Lung (tissue), 12 donors: Measurements from ENCODE around the gene FAM81B. TPM values are rescaled to one million over a fixed set of nuclear protein-coding genes. Genes with fewer than 3 reads are reported as not detected.
A peak's percentile ranks its signal among the peaks of the same experiment; 100 is the strongest.
"Not testable (repeated sequence)": the region's sequence is repeated elsewhere in the genome, so short reads cannot be mapped to it uniquely, and the experiment has no call there.

ENCODE experiments used
- ATAC-seq: fragments of 200-7000 bp; cut with Tn5 transposase; one replicate; pipeline ENCODE4 v1.9.1; 2020; ENCODE audit warnings: moderate number of reproducible peaks; ENCODE audit not compliant: insufficient read depth, low FRiP score
- DNase-seq, 3 donors: peaks; one replicate each; pipeline ENCODE4 v3.0.0-alpha.2; 2013 to 2017
- H3K27ac ChIP-seq, 2 donors: one replicate each; pipeline ENCODE4 v1.5.1; 2013; ENCODE audit warnings: mild to moderate bottlenecking in 2 of 2, moderate library complexity in 2 of 2, control low read depth in 1 of 2, inconsistent platforms in 1 of 2, low read depth in 1 of 2, low read length in 1 of 2
- H3K27me3 ChIP-seq, 3 donors: one replicate each; pipeline ENCODE4 v1.5.1; 2013; ENCODE audit warnings: low read length in 2 of 3; ENCODE audit not compliant: control insufficient read depth in 3 of 3, insufficient read depth in 3 of 3
- H3K36me3 ChIP-seq, 4 donors: one replicate each; pipeline ENCODE4 v1.5.1; 2013; ENCODE audit warnings: low read length in 4 of 4, mild to moderate bottlenecking in 1 of 4, moderate library complexity in 1 of 4; ENCODE audit not compliant: control insufficient read depth in 4 of 4, insufficient read depth in 4 of 4
- H3K4me1 ChIP-seq, 5 donors: one replicate each; pipeline ENCODE4 v1.5.1; 2013; ENCODE audit warnings: low read length in 5 of 5, mild to moderate bottlenecking in 2 of 5, moderate library complexity in 1 of 5; ENCODE audit not compliant: control insufficient read depth in 5 of 5, insufficient read depth in 5 of 5
- H3K4me3 ChIP-seq: one replicate; pipeline ENCODE4 v1.5.1; 2013; ENCODE audit warnings: mild to moderate bottlenecking, control low read depth, moderate library complexity
- H3K9ac ChIP-seq, 2 donors: one replicate each; pipeline ENCODE4 v1.5.1; 2013; ENCODE audit warnings: low read length in 2 of 2, control low read depth in 1 of 2; ENCODE audit not compliant: insufficient read depth in 1 of 2
- H3K9me3 ChIP-seq, 4 donors: one replicate each; pipeline ENCODE4 v1.5.1; 2013; ENCODE audit warnings: low read length in 3 of 4, mild to moderate bottlenecking in 1 of 4, moderate library complexity in 1 of 4; ENCODE audit not compliant: control insufficient read depth in 4 of 4, insufficient read depth in 3 of 4
- WGBS, 2 donors: extraction: QIAGEN DNeasy Blood & Tissue Kit; methylation state at CpG; one replicate each; pipeline ENCODE4 v1.1.7; 2013; 5-methylcytosine and 5-hydroxymethylcytosine counted together
- polyA plus RNA-seq, 2 donors: library from polyadenylated mRNA; stranded (reverse); fragments of 200-250 nt; gene quantifications; one replicate each; pipeline ENCODE4 v1.2.1, GENCODE V29; 2013
- total RNA-seq, 2 donors: library from RNA; depleted of rRNA in 1 of 2; stranded (reverse); fragments of >200 nt in 1 of 2; gene quantifications; one replicate each; pipeline ENCODE4 v1.2.1, GENCODE V29; 2014 to 2021
- TF ChIP-seq, protein P1 (sequence below): IDR thresholded peaks from 2 replicates; pipeline ENCODE4 v1.5.1; 2012; ENCODE audit warnings: mild to moderate bottlenecking; ENCODE audit errors: control extremely low read depth, extremely low read depth
- donor health status: control.
- donor health status: control.
- donor health status: Bipolar disorder and iron deficiency.
- donor health status: healthy.
- donor health status: DM: yes; HTN: yes; CAD: no.

The FAM81B gene
- total and polyA plus RNA-seq, 4 donors = 8.6 to 25.5 (median 18.4) TPM

DNA sequence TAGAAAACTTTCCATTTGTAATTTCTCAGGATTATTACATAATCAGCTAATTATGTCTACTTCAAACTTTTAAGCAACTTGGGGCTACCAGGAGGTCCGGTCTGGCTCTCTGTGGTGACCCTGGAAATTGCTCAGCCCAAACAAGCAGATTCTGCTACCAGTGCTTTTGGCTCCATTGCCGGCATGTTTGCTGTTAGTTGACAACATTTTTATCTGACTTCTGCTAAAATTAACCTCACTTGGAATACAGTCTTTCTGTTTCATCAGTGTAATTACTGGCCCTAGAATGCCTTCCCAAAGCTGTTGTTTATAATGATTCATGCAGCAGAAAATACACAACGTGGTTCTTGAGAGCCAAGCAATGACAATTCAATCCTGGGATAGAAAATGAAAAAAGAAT, 38.5 kb upstream of the FAM81B start:
- Histone ChIP-seq H3K4me1 (peaks cover 0 to 7% (median 0%) of the 10 kb centered on the region in 5 donors), H3K9ac (no peak overlapping the region), H3K4me3 (no peak overlapping the region), H3K27me3 (no peaks in the 10 kb centered on the region), H3K27ac (no peak overlapping the region), H3K9me3 (peaks cover 0 to 4% (median 0%) of the 10 kb centered on the region in 4 donors), H3K36me3 (no peaks in the 10 kb centered on the region)
- ATAC-seq = peak; percentile 27
- WGBS, 2 donors = 63 to 77% methylated on average over 3 of the region's 3 CpGs
- DNase-seq = peak; percentile 51 to 87 (median 72)
- TF ChIP-seq, protein P1, sequence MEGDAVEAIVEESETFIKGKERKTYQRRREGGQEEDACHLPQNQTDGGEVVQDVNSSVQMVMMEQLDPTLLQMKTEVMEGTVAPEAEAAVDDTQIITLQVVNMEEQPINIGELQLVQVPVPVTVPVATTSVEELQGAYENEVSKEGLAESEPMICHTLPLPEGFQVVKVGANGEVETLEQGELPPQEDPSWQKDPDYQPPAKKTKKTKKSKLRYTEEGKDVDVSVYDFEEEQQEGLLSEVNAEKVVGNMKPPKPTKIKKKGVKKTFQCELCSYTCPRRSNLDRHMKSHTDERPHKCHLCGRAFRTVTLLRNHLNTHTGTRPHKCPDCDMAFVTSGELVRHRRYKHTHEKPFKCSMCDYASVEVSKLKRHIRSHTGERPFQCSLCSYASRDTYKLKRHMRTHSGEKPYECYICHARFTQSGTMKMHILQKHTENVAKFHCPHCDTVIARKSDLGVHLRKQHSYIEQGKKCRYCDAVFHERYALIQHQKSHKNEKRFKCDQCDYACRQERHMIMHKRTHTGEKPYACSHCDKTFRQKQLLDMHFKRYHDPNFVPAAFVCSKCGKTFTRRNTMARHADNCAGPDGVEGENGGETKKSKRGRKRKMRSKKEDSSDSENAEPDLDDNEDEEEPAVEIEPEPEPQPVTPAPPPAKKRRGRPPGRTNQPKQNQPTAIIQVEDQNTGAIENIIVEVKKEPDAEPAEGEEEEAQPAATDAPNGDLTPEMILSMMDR = no peak

DNA sequence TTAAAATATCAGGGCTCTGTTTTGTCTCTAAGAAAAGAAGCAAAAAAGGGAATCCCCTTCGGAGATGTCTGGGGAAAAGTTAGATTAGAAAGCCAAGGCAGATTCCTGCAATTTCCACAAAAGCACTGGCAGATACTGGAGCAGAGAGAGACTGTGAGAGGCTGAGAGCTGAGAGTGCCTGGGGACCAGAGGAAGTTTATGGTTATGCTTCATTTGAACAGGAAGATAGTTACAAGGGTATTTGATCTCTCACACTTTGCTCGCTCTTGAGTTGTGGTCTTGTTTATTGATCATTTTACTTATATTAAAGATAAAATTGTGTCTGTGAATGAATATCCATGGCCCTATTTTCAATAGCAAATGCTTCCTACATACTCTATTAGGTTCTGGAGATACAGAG, 32.8 kb upstream of the FAM81B start:
- DNase-seq (no peak), ATAC-seq (no peak)
- Histone ChIP-seq H3K27me3 (no peaks in the 10 kb centered on the region), H3K9ac (no peak overlapping the region), H3K27ac (no peak overlapping the region), H3K4me3 (no peak overlapping the region), H3K9me3 (no peaks in the 10 kb centered on the region), H3K4me1 (peaks cover 0 to 4% (median 0%) of the 10 kb centered on the region in 5 donors), H3K36me3 (no peaks in the 10 kb centered on the region)
- TF ChIP-seq, protein P1 = no peak
- 71 to 86% methylated on average over 2 of the region's 2 CpGs for WGBS, 2 donors

DNA sequence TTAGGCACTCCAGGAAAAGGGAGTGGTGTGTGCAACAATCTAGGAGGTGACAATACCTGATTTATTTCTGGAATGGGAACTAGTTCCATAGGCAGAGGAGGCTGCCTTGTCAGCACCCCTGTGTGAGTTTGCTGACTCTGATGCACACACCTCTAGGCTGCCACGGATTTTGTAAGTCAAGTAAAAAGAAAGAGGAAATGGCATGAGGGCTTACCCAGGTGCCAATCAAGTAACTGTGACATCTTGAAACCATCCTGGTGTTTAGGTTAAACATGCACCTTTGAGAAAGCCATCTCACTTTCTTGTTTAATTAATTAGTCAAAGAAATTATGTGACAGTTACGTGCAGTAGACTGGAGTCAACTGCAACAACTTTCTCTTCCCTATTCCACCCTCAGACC, 32.3 kb upstream of the FAM81B start:
- H3K27me3 ChIP-seq = no peaks in the 10 kb centered on the region
- H3K9me3 ChIP-seq = peaks cover 0 to 2% (median 0%) of the 10 kb centered on the region in 4 donors
- ATAC-seq (no peak), DNase-seq (no peak)
- TF ChIP-seq, protein P1 = no peak
- no peak overlapping the region for H3K9ac ChIP-seq
- no peak overlapping the region for H3K4me3 ChIP-seq
- no peaks in the 10 kb centered on the region for H3K4me1 ChIP-seq
- no peaks in the 10 kb centered on the region for H3K36me3 ChIP-seq
- WGBS, 2 donors = 40 to 50% methylated on average over 2 of the region's 2 CpGs
- no peak overlapping the region for H3K27ac ChIP-seq

DNA sequence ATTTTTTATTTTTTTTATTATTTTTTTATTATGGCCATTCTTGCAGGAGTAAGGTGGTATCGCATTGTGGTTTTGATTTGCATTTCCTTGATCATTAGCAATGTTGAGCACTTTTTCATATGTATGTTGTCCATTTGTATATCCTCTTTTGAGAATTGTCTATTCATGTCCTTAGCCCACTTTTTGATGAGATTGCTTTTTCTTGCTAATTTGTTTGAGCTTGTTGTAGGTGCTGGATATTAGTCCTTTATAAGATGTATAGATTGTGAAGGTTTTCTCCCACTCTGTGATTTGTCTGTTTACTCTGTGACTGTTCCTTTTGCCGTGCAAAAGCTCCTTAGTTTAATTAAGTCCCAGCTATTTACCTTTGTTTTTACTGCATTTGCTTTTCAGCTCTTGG, 30.5 kb upstream of the FAM81B start:
- H3K4me1 ChIP-seq, H3K9ac ChIP-seq, ATAC-seq, H3K4me3 ChIP-seq, DNase-seq, H3K27ac ChIP-seq, H3K27me3 ChIP-seq, H3K36me3 ChIP-seq, H3K9me3 ChIP-seq: not testable (repeated sequence)
- WGBS, 2 donors = 84 to 87% methylated on average over 2 of the region's 2 CpGs
